H9 (cell line): ENCODE data around the gene GALNT5. TPM values are rescaled to one million over a fixed set of nuclear protein-coding genes. Genes with fewer than 3 reads are reported as not detected.

Experiments
- DNase-seq: peaks from one replicate; pipeline ENCODE4 v3.0.0-alpha.2; 2017
- H2AFZ ChIP-seq: one replicate; pipeline ENCODE4 v1.6.1; 2013; ENCODE audit warnings: mild to moderate bottlenecking, low read length, control low read depth, moderate library complexity
- H2AK5ac ChIP-seq: 2 replicates; pipeline ENCODE4 v1.6.1; 2013; ENCODE audit warnings: low read length, control low read depth, mixed read lengths; ENCODE audit not compliant: insufficient read length
- H2BK120ac ChIP-seq: one replicate; pipeline ENCODE4 v1.6.1; 2013; ENCODE audit warnings: low read depth, mild to moderate bottlenecking, low read length, control low read depth, inconsistent platforms; ENCODE audit not compliant: poor library complexity, severe bottlenecking
- H2BK12ac ChIP-seq: 2 replicates; pipeline ENCODE4 v1.6.1; 2013; ENCODE audit warnings: low read length, control low read depth, mixed read lengths, low read depth; ENCODE audit not compliant: insufficient read length
- H2BK15ac ChIP-seq: 2 replicates; pipeline ENCODE4 v1.6.1; 2013; ENCODE audit warnings: low read depth, low read length, control low read depth
- H2BK20ac ChIP-seq: one replicate; pipeline ENCODE4 v1.6.1; 2013; ENCODE audit warnings: low read depth, mild to moderate bottlenecking, low read length, control low read depth, inconsistent platforms; ENCODE audit not compliant: poor library complexity, severe bottlenecking
- H2BK5ac ChIP-seq: 2 replicates; pipeline ENCODE4 v1.6.1; 2013; ENCODE audit warnings: low read length, control low read depth, mixed read lengths; ENCODE audit not compliant: insufficient read length
- H3K14ac ChIP-seq: 2 replicates; pipeline ENCODE4 v1.6.1; 2013; ENCODE audit warnings: low read length, control low read depth; ENCODE audit not compliant: insufficient read depth
- H3K18ac ChIP-seq: 2 replicates; pipeline ENCODE4 v1.6.1; 2013; ENCODE audit warnings: low read depth, mild to moderate bottlenecking, mixed read lengths, low read length, control low read depth; ENCODE audit not compliant: insufficient read length
- H3K23ac ChIP-seq: 2 replicates; pipeline ENCODE4 v1.6.1; 2013; ENCODE audit warnings: low read length, control low read depth, mixed read lengths, low read depth; ENCODE audit not compliant: insufficient read length
- H3K23me2 ChIP-seq: 2 replicates; pipeline ENCODE4 v1.6.1; 2013; ENCODE audit warnings: low read depth, mild to moderate bottlenecking, mixed read lengths, low read length, control low read depth; ENCODE audit not compliant: insufficient read length, poor library complexity, severe bottlenecking
- H3K27ac ChIP-seq: 2 replicates; pipeline ENCODE4 v1.5.1; 2013; ENCODE audit warnings: low read length, control low read depth, mixed read lengths, low read depth; ENCODE audit not compliant: insufficient read length
- H3K27me3 ChIP-seq: 2 replicates; pipeline ENCODE4 v1.6.1; 2013; ENCODE audit warnings: low read length, control low read depth, inconsistent platforms; ENCODE audit not compliant: insufficient read depth
- H3K4ac ChIP-seq: 2 replicates; pipeline ENCODE4 v1.6.1; 2013; ENCODE audit warnings: low read depth, mild to moderate bottlenecking, control low read depth, inconsistent platforms, low read length, moderate library complexity
- H3K4me1 ChIP-seq: 2 replicates; pipeline ENCODE4 v1.6.1; 2013; ENCODE audit warnings: low read length, control low read depth, inconsistent platforms; ENCODE audit not compliant: insufficient read depth
- H3K4me2 ChIP-seq: 2 replicates; pipeline ENCODE4 v1.6.1; 2013; ENCODE audit warnings: low read length, control low read depth, mixed read lengths; ENCODE audit not compliant: insufficient read length, insufficient read depth
- H3K56ac ChIP-seq: 2 replicates; pipeline ENCODE4 v1.6.1; 2013; ENCODE audit warnings: low read depth, mild to moderate bottlenecking, mixed read lengths, low read length, control low read depth; ENCODE audit not compliant: insufficient read length
- H3K79me1 ChIP-seq: 2 replicates; pipeline ENCODE4 v1.6.1; 2013; ENCODE audit warnings: low read depth, mild to moderate bottlenecking, moderate library complexity, low read length, control low read depth, inconsistent platforms; ENCODE audit not compliant: insufficient read depth, poor library complexity, severe bottlenecking
- H3K79me2 ChIP-seq: 2 replicates; pipeline ENCODE4 v1.6.1; 2013; ENCODE audit warnings: low read length, control low read depth, inconsistent platforms; ENCODE audit not compliant: insufficient read depth
- H3K9ac ChIP-seq: 2 replicates; pipeline ENCODE4 v1.6.1; 2013; ENCODE audit warnings: low read length, control low read depth, mixed read lengths; ENCODE audit not compliant: insufficient read length; ENCODE audit errors: extremely low read depth
- H3K9me3 ChIP-seq: one replicate; pipeline ENCODE4 v1.6.1; 2013; ENCODE audit warnings: low read depth, low read length, inconsistent platforms; ENCODE audit not compliant: control insufficient read depth
- H3T11ph ChIP-seq: one replicate; pipeline ENCODE4 v1.6.1; 2013; ENCODE audit warnings: mild to moderate bottlenecking, low read length, control low read depth, inconsistent platforms
- H4K20me1 ChIP-seq: one replicate; pipeline ENCODE4 v1.6.1; 2013; ENCODE audit not compliant: control insufficient read depth, insufficient read length, insufficient read depth
- H4K5ac ChIP-seq: 2 replicates; pipeline ENCODE4 v1.6.1; 2013; ENCODE audit warnings: low read depth, mild to moderate bottlenecking, mixed read lengths, low read length, control low read depth; ENCODE audit not compliant: insufficient read length
- H4K8ac ChIP-seq: replicated peaks from 2 replicates; pipeline ENCODE4 v1.6.1; 2013; ENCODE audit warnings: low read length, control low read depth, mixed read lengths, low read depth; ENCODE audit not compliant: insufficient read length
- H4K91ac ChIP-seq: 2 replicates; pipeline ENCODE4 v1.6.1; 2013; ENCODE audit warnings: low read depth, mild to moderate bottlenecking, moderate library complexity, mixed read lengths, low read length, control low read depth; ENCODE audit not compliant: insufficient read length
- H3K27ac Mint-ChIP-seq, 3 experiments: 2 replicates in 2 of 3; 3 replicates in 1 of 3; pipeline ENCODE4 v1.8.0; 2020 to 2021; ENCODE audit warnings: mixed read lengths in 3 of 3, mild to moderate bottlenecking in 1 of 3, moderate library complexity in 1 of 3
- H3K27me3 Mint-ChIP-seq: 2 replicates; pipeline ENCODE4 v1.8.0; 2021; ENCODE audit warnings: low read depth, mild to moderate bottlenecking, moderate library complexity, mixed read lengths
- H3K36me3 Mint-ChIP-seq, 3 experiments: 2 replicates in 2 of 3; 3 replicates in 1 of 3; pipeline ENCODE4 v1.8.0; 2020 to 2021; ENCODE audit warnings: low read depth in 3 of 3, mixed read lengths in 3 of 3; ENCODE audit not compliant: insufficient read depth in 1 of 3
- H3K4me1 Mint-ChIP-seq, 2 experiments: 2 replicates each; pipeline ENCODE4 v1.8.0; 2020; ENCODE audit warnings: mixed read lengths in 2 of 2
- H3K4me3 Mint-ChIP-seq, 2 experiments: 2 replicates in 1 of 2; 3 replicates in 1 of 2; pipeline ENCODE4 v1.8.0; 2020 to 2021; ENCODE audit warnings: mild to moderate bottlenecking in 2 of 2, mixed read lengths in 2 of 2, moderate library complexity in 1 of 2
- H3K9me3 Mint-ChIP-seq, 2 experiments: 2 replicates in 1 of 2; 3 replicates in 1 of 2; pipeline ENCODE4 v1.8.0; 2020; ENCODE audit warnings: mild to moderate bottlenecking in 2 of 2, mixed read lengths in 2 of 2, moderate library complexity in 1 of 2
- WGBS: extraction: QIAGEN DNeasy Blood & Tissue Kit; methylation state at CpG from one replicate; pipeline ENCODE4 v1.1.7; 2013; ENCODE audit warnings: missing lambda C conversion rate, low lambda C conversion rate, mixed read lengths; ENCODE audit not compliant: insufficient read length; ENCODE audit errors: extremely low coverage; 5-methylcytosine and 5-hydroxymethylcytosine counted together
- total RNA-seq: library from RNA; stranded (reverse); gene quantifications from 2 replicates; pipeline ENCODE4 v1.2.1, GENCODE V29; 2021
- TF ChIP-seq, protein P1 (sequence below): fragments of 200-600 bp; sonication (generic); conservative IDR thresholded peaks from 3 replicates; pipeline ENCODE4 v1.8.0; 2021; ENCODE audit warnings: antibody characterized with exemption, mild to moderate bottlenecking

The GALNT5 gene
- total RNA-seq, 1 experiment from 2014 or later, result 0.17 TPM

DNA sequence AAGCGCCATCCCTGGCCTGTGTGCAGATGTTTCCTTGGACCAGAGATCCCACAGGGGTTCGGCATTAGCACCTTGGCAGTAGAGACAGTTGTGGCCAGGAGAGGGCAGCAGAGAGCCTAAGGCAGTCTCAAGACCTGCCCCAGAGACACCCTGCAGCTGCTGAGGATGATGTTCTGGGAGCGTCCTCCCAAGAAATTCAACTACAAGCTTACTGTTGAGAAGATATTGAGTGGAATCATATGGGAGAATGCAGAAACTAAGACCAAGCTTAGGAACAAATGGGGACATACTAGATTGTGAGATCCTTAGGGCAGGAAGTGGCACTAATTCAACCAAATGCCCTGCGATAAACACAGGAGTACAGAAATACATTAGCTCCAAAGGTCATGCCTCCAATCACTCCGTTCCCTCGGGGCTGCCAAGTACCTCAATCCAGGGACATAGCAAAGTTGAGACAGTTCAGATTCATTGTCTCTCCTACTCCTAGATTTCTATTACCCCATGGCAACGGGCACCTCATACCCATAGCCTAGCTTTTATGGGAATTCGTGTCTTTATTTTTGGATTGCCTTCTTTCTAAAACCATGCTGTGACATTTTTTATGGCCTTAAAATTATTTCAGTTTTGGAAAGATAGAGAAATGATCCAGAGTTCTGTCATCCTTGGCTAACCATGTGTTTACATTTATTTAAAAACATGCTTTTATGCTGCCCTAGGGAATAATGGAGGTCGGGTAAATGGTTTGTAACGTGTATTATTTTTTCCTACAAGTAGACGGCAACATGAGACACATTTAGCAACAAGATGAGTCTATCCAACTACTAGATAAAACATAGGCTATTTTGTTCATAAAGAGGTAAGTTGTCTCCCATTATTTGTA is 70.4 kb downstream of the GALNT5 start:
- no peak overlapping the region for H3K9ac ChIP-seq
- H3K23ac ChIP-seq, result no peak overlapping the region
- H2AFZ ChIP-seq, result no peak overlapping the region
- TF ChIP-seq, protein P1, sequence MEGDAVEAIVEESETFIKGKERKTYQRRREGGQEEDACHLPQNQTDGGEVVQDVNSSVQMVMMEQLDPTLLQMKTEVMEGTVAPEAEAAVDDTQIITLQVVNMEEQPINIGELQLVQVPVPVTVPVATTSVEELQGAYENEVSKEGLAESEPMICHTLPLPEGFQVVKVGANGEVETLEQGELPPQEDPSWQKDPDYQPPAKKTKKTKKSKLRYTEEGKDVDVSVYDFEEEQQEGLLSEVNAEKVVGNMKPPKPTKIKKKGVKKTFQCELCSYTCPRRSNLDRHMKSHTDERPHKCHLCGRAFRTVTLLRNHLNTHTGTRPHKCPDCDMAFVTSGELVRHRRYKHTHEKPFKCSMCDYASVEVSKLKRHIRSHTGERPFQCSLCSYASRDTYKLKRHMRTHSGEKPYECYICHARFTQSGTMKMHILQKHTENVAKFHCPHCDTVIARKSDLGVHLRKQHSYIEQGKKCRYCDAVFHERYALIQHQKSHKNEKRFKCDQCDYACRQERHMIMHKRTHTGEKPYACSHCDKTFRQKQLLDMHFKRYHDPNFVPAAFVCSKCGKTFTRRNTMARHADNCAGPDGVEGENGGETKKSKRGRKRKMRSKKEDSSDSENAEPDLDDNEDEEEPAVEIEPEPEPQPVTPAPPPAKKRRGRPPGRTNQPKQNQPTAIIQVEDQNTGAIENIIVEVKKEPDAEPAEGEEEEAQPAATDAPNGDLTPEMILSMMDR, result peak; percentile 95
- H3K27ac ChIP-seq, result no peak overlapping the region
- H3K56ac ChIP-seq, result no peak overlapping the region
- H3K4ac ChIP-seq, result no peak overlapping the region
- H4K8ac ChIP-seq, result no peak overlapping the region
- Mint-ChIP-seq H3K9me3 (no peaks in the 10 kb centered on the region), H3K27me3 (no peaks in the 10 kb centered on the region), H3K4me1 (peaks cover 31 to 34% of the 10 kb centered on the region in 2 experiments), H3K4me3 (no peak overlapping the region), H3K36me3 (no peaks in the 10 kb centered on the region), H3K27ac (no peak overlapping the region; a peak in 1 of 7 replicates)
- no peak overlapping the region for H2BK120ac ChIP-seq
- H3K27me3 ChIP-seq, result no peaks in the 10 kb centered on the region
- H2BK5ac ChIP-seq, result no peak overlapping the region
- H4K20me1 ChIP-seq, result no peaks in the 10 kb centered on the region
- H3K79me2 ChIP-seq, result no peaks in the 10 kb centered on the region
- H3K14ac ChIP-seq, result no peak overlapping the region
- H2AK5ac ChIP-seq, result no peak overlapping the region
- no peaks in the 10 kb centered on the region for H3K9me3 ChIP-seq
- no CpG with 5 or more reads among the region's 11 CpGs for WGBS
- no peak overlapping the region for H2BK15ac ChIP-seq
- H2BK12ac ChIP-seq, result no peak overlapping the region
- peaks cover 3% of the 10 kb centered on the region; the same call in 1 of the 2 replicates for H3K4me1 ChIP-seq
- H3K79me1 ChIP-seq, result no peaks in the 10 kb centered on the region
- no peak overlapping the region for H3T11ph ChIP-seq
- H4K91ac ChIP-seq, result no peak overlapping the region
- peak; percentile 89 for DNase-seq
- no peak overlapping the region for H2BK20ac ChIP-seq
- H3K23me2 ChIP-seq, result no peaks in the 10 kb centered on the region
- H4K5ac ChIP-seq, result no peak overlapping the region
- H3K4me2 ChIP-seq, result no peak overlapping the region
- H3K18ac ChIP-seq, result no peak overlapping the region
